GM12892 (cell line): Measurements from ENCODE around the gene PACS1.

ENCODE experiments used
- DNase-seq: peaks from one replicate; pipeline ENCODE4 v3.0.0; 2011; ENCODE audit not compliant: insufficient read length
- FAIRE-seq: peaks from 2 replicates; lab custom pipeline; 2011; peaks lifted over from hg19 to GRCh38; lab: Jason Lieb, UNC
- POLR2A ChIP-seq: IDR thresholded peaks from 2 replicates; pipeline ENCODE4 v1.6.1; 2011; ENCODE audit warnings: low read depth, low read length, control low read depth
- POLR2AphosphoS5 ChIP-seq: IDR thresholded peaks from 2 replicates; pipeline ENCODE4 v1.6.1; 2011; ENCODE audit warnings: low read depth, low read length, control low read depth
- TAF1 ChIP-seq: IDR thresholded peaks from 2 replicates; pipeline ENCODE4 v1.6.1; 2011; ENCODE audit warnings: low read depth, mild to moderate bottlenecking, control low read depth, low read length, borderline replicate concordance

PACS1 gene

GRCh38 chr11:66157182-66157864 is 87.3 kb downstream of the PACS1 start:
- no peak for TF ChIP-seq POLR2AphosphoS5
- TF ChIP-seq POLR2A, result no peak
- no peak for TF ChIP-seq TAF1
- DNase-seq, result no peak
- peak; percentile 88 for FAIRE-seq

- TF ChIP-seq POLR2AphosphoS5, result no peak
- TF ChIP-seq TAF1, result no peak
- TF ChIP-seq POLR2A, result no peak
- no peak for DNase-seq
- no peak for FAIRE-seq
These were observed 88.1 kb downstream of the PACS1 start for GRCh38 chr11:66158156-66158555.

GRCh38 chr11:66159324-66159984 is 89.4 kb downstream of the PACS1 start:
- no peak for TF ChIP-seq POLR2AphosphoS5
- no peak for TF ChIP-seq TAF1
- no peak for TF ChIP-seq POLR2A
- no peak for DNase-seq

GRCh38 chr11:66160709-66161108 is 90.6 kb downstream of the PACS1 start:
- DNase-seq (no peak), FAIRE-seq (no peak)
- TF ChIP-seq POLR2AphosphoS5 (no peak), TAF1 (no peak), POLR2A (no peak)

More at GRCh38 chr11:66159324-66159984, 89.4 kb downstream of the PACS1 start:
- FAIRE-seq, result no peak

- DNase-seq, result no peak
- FAIRE-seq, result no peak
- no peak for TF ChIP-seq TAF1
- TF ChIP-seq POLR2A, result no peak
- no peak for TF ChIP-seq POLR2AphosphoS5
These were observed 98.2 kb downstream of the PACS1 start for GRCh38 chr11:66168289-66168688.

GRCh38 chr11:66172146-66172545 is 102.1 kb downstream of the PACS1 start:
- DNase-seq, result no peak
- TF ChIP-seq POLR2A (no peak), POLR2AphosphoS5 (no peak), TAF1 (no peak)
- no peak for FAIRE-seq

- FAIRE-seq (no peak), DNase-seq (no peak)
- TF ChIP-seq TAF1, result no peak
- no peak for TF ChIP-seq POLR2A
- TF ChIP-seq POLR2AphosphoS5, result no peak
These were observed 106.6 kb downstream of the PACS1 start for GRCh38 chr11:66176650-66177049.

GRCh38 chr11:66178183-66178582 is 108.1 kb downstream of the PACS1 start:
- TF ChIP-seq POLR2AphosphoS5 (no peak), TAF1 (no peak)
- FAIRE-seq, result no peak
- no peak for DNase-seq

- TF ChIP-seq POLR2AphosphoS5 (no peak), POLR2A (no peak), TAF1 (no peak)
- DNase-seq (no peak), FAIRE-seq (peak; percentile 33)
These were observed 108.8 kb downstream of the PACS1 start for GRCh38 chr11:66178871-66179270.

- no peak for DNase-seq
- TF ChIP-seq POLR2AphosphoS5 (no peak), POLR2A (no peak), TAF1 (no peak)
- FAIRE-seq, result peak; percentile 24
These were observed 111.7 kb downstream of the PACS1 start for GRCh38 chr11:66181632-66182315.

GRCh38 chr11:66183494-66184048 is 113.5 kb downstream of the PACS1 start:
- FAIRE-seq (no peak), DNase-seq (no peak)
- no peak for TF ChIP-seq POLR2A
- TF ChIP-seq TAF1, result no peak
- no peak for TF ChIP-seq POLR2AphosphoS5

- TF ChIP-seq POLR2AphosphoS5 (no peak), TAF1 (no peak), POLR2A (no peak)
- FAIRE-seq (no peak), DNase-seq (no peak)
These were observed 114.7 kb downstream of the PACS1 start for GRCh38 chr11:66184728-66185127.
